HepG2 (cell line): ENCODE results near the gene GMEB1. TPM values are rescaled to one million over a fixed set of nuclear protein-coding genes. Genes with fewer than 3 reads are reported as not detected.

Experiments
- BCL6 ChIP-seq: IDR thresholded peaks from 2 replicates; pipeline ENCODE4 v1.6.1; 2016; ENCODE audit warnings: missing genetic modification reagents, missing compliant biosample characterization
- CENPX ChIP-seq: sonication (generic); formaldehyde crosslinking; IDR thresholded peaks from 2 replicates; pipeline ENCODE4 v1.9.0; 2021; ENCODE audit warnings: mild to moderate bottlenecking, missing genetic modification reagents, moderate library complexity
- HNF4A ChIP-seq: sonication (generic); formaldehyde crosslinking; IDR thresholded peaks from 2 replicates; pipeline ENCODE4 v1.4.0; 2020; ENCODE audit warnings: missing genetic modification reagents
- MEIS2 ChIP-seq: sonication (generic); formaldehyde crosslinking; IDR thresholded peaks from 2 replicates; pipeline ENCODE4 v1.9.0; 2021; ENCODE audit warnings: mild to moderate bottlenecking, missing genetic modification reagents
- PAXIP1 ChIP-seq: sonication (generic); formaldehyde crosslinking; conservative IDR thresholded peaks from 2 replicates; pipeline ENCODE4 v1.4.0; 2020; ENCODE audit warnings: mild to moderate bottlenecking, missing genetic modification reagents, moderate library complexity
- RCOR2 ChIP-seq: IDR thresholded peaks from 2 replicates; pipeline ENCODE4 v1.6.1; 2016; ENCODE audit warnings: missing biosample characterization, missing genetic modification reagents
- SP140L ChIP-seq: sonication (generic); formaldehyde crosslinking; IDR thresholded peaks from 2 replicates; pipeline ENCODE4 v1.4.0; 2020; ENCODE audit warnings: missing genetic modification reagents, borderline replicate concordance
- XBP1 ChIP-seq: sonication (generic); formaldehyde crosslinking; IDR thresholded peaks from 2 replicates; pipeline ENCODE4 v1.5.0; 2020; ENCODE audit warnings: missing genetic modification reagents
- ZC3H13 ChIP-seq: sonication (generic); formaldehyde crosslinking; IDR thresholded peaks from 2 replicates; pipeline ENCODE4 v1.8.1; 2023; ENCODE audit warnings: mild to moderate bottlenecking, missing genetic modification reagents, moderate library complexity
- ZNF142 ChIP-seq: sonication (generic); formaldehyde crosslinking; IDR thresholded peaks from 2 replicates; pipeline ENCODE4 v1.4.0; 2020; ENCODE audit warnings: missing genetic modification reagents
- ZNF3 ChIP-seq: IDR thresholded peaks from 2 replicates; pipeline ENCODE4 v1.7.0; 2017; ENCODE audit warnings: inconsistent platforms
- ZNF484 ChIP-seq: sonication (generic); formaldehyde crosslinking; IDR thresholded peaks from 2 replicates; pipeline ENCODE4 v1.5.1; 2020; ENCODE audit warnings: mild to moderate bottlenecking, low read depth, missing genetic modification reagents, borderline replicate concordance
- ZNF496 ChIP-seq: sonication (generic); formaldehyde crosslinking; IDR thresholded peaks from 2 replicates; pipeline ENCODE4 v1.8.1; 2023; ENCODE audit warnings: mild to moderate bottlenecking, moderate library complexity, missing genetic modification reagents; ENCODE audit not compliant: insufficient replicate concordance
- polyA plus RNA-seq, 8 experiments: library from polyadenylated mRNA; depleted of rRNA in 3 of 8; stranded (reverse) in 7 of 8; unstranded in 1 of 8; fragments of >200 nt; fragmentation: Illumina TruSeq in 4 of 8; extraction: Trizol in 4 of 8; gene quantifications; 2 replicates each; pipeline versions ENCODE4 v1.2.1 to v1.2.3, GENCODE V29; 2011 to 2016; ENCODE audit warnings: low read depth in 4 of 8, missing spikeins in 1 of 8, mixed read lengths in 1 of 8; ENCODE audit not compliant: insufficient read depth in 1 of 8
- total RNA-seq, 5 experiments: library from RNA; depleted of rRNA; stranded (reverse); fragments of >200 nt; fragmentation: Illumina TruSeq; extraction: Trizol; gene quantifications; 2 replicates each; pipeline ENCODE4 v1.2.3, GENCODE V29; 2016; ENCODE audit warnings: low read depth in 1 of 5

GMEB1 gene
- total and polyA plus RNA-seq, 2 of the 13 experiments (the other 11 are each of a cell fraction or from before 2014, with no cell fraction given) = 3.0 to 6.0 TPM

- TF ChIP-seq PAXIP1 (CRISPR knock-in tag) (peak; percentile 54), RCOR2 (no peak), ZNF142 (CRISPR knock-in tag) (peak; percentile 84), ZC3H13 (peak; percentile 79; the same call in 1 of the 2 replicates), ZNF3 (no peak), MEIS2 (CRISPR knock-in tag) (peak; percentile 86), ZNF484 (no peak), CENPX (no peak), XBP1 (no peak), HNF4A (CRISPR knock-in tag) (no peak), SP140L (CRISPR knock-in tag) (peak; percentile 95), ZNF496 (CRISPR knock-in tag) (no peak), BCL6 (CRISPR knock-in tag) (peak; percentile 35; the same call in 1 of the 2 replicates)
These were observed 25.5 kb upstream of the GMEB1 start, which contains the start of gene TAF12 (continued) for GRCh38 chr1:28642847-28643635.
